HG02973 (cell line): Measurements from ENCODE around the gene B4GALNT3.

Experiments used
- ATAC-seq: cut with Tn5 transposase; IDR thresholded peaks from one replicate; pipeline ENCODE4 v1.9.1; 2021; ENCODE audit warnings: moderate library complexity; ENCODE audit not compliant: unreplicated experiment

Gene B4GALNT3

GRCh38 chr12:556498-556897, 96.8 kb downstream of the B4GALNT3 start:
- ATAC-seq, result no peak

GRCh38 chr12:558580-558979, 98.8 kb downstream of the B4GALNT3 start:
- ATAC-seq, result no peak

- ATAC-seq, result no peak
Observed at GRCh38 chr12:559208-559905, 99.6 kb downstream of the B4GALNT3 start.

- no peak for ATAC-seq
Observed at GRCh38 chr12:559906-560455, 100.2 kb downstream of the B4GALNT3 start.

- no peak for ATAC-seq
Observed at GRCh38 chr12:560691-561390, 101.1 kb downstream of the B4GALNT3 start.

- no peak for ATAC-seq
Observed at GRCh38 chr12:561391-561705, 101.6 kb downstream of the B4GALNT3 start.

GRCh38 chr12:561908-562593, 102.3 kb downstream of the B4GALNT3 start:
- no peak for ATAC-seq

GRCh38 chr12:562634-563033, 102.9 kb downstream of the B4GALNT3 start:
- ATAC-seq, result no peak

GRCh38 chr12:563250-563781, 103.6 kb downstream of the B4GALNT3 start:
- ATAC-seq, result no peak

- ATAC-seq, result no peak
Observed at GRCh38 chr12:563787-564298, 104.1 kb downstream of the B4GALNT3 start.

GRCh38 chr12:565161-565560, 105.4 kb downstream of the B4GALNT3 start:
- no peak for ATAC-seq

- no peak for ATAC-seq
Observed at GRCh38 chr12:565589-566105, 105.9 kb downstream of the B4GALNT3 start.

GRCh38 chr12:568486-568885, 108.7 kb downstream of the B4GALNT3 start:
- no peak for ATAC-seq

GRCh38 chr12:569091-569676, 109.4 kb downstream of the B4GALNT3 start:
- ATAC-seq, result no peak

GRCh38 chr12:569803-570434, 110.2 kb downstream of the B4GALNT3 start:
- ATAC-seq, result no peak

- no peak for ATAC-seq
Observed at GRCh38 chr12:570435-570920, 110.7 kb downstream of the B4GALNT3 start.

- no peak for ATAC-seq
Observed at GRCh38 chr12:570921-571794, 111.4 kb downstream of the B4GALNT3 start.

- no peak for ATAC-seq
Observed at GRCh38 chr12:571795-572531, 112.2 kb downstream of the B4GALNT3 start.

- no peak for ATAC-seq
Observed at GRCh38 chr12:572532-572899, 112.8 kb downstream of the B4GALNT3 start.
